ENCODE data around the gene ADGRF4. TPM values are rescaled to one million over a fixed set of nuclear protein-coding genes. Genes with fewer than 3 reads are reported as not detected.
"Not testable (repeated sequence)": the region's sequence is repeated elsewhere in the genome, so short reads cannot be mapped to it uniquely, and the experiment has no call there.

ADGRF4 gene
- total RNA-seq, 1 donor from 2014 or later, result not detected

GRCh38 chr6:47737406-47737805 is 39.0 kb downstream of the ADGRF4 start:
- Histone ChIP-seq H3K4me1 (no peaks in the 10 kb centered on the region), H3K27ac (no peak overlapping the region), H3K4me3 (no peak overlapping the region), H3K36me3 (no peaks in the 10 kb centered on the region), H3K9me3 (no peaks in the 10 kb centered on the region), H3K27me3 (no peaks in the 10 kb centered on the region)
- no peak for ATAC-seq
- TF ChIP-seq CTCF (IDR thresholded peaks at IDR 0.05), result no peak
- DNase-seq, result no peak
- intact Hi-C loops (cut with DNase I), result no loop called here

GRCh38 chr6:47740714-47741113 is 42.3 kb downstream of the ADGRF4 start:
- DNase-seq (no peak), ATAC-seq (no peak)
- TF ChIP-seq CTCF (IDR thresholded peaks at IDR 0.05), result no peak
- Histone ChIP-seq H3K27ac (no peak overlapping the region), H3K9me3 (no peaks in the 10 kb centered on the region), H3K4me3 (no peak overlapping the region), H3K4me1 (no peaks in the 10 kb centered on the region), H3K36me3 (no peaks in the 10 kb centered on the region), H3K27me3 (no peaks in the 10 kb centered on the region)
- intact Hi-C loops (cut with DNase I), result no loop called here

- Histone ChIP-seq H3K36me3 (no peaks in the 10 kb centered on the region), H3K27ac (no peak overlapping the region), H3K4me1 (no peaks in the 10 kb centered on the region), H3K9me3 (no peaks in the 10 kb centered on the region), H3K27me3 (no peaks in the 10 kb centered on the region), H3K4me3 (no peak overlapping the region)
- no peak for TF ChIP-seq CTCF (IDR thresholded peaks at IDR 0.05)
- ATAC-seq, result peak; percentile 26
- intact Hi-C loops (cut with DNase I), result no loop called here
- DNase-seq, result no peak
Observed at GRCh38 chr6:47741807-47742206, 43.4 kb downstream of the ADGRF4 start.

- no peaks in the 10 kb centered on the region for H3K27me3 ChIP-seq
- TF ChIP-seq CTCF (IDR thresholded peaks at IDR 0.05), result no peak
- intact Hi-C loops (cut with DNase I), result no loop called here
- no peak overlapping the region for H3K27ac ChIP-seq
- ATAC-seq, result no peak
- no peaks in the 10 kb centered on the region for H3K36me3 ChIP-seq
- no peaks in the 10 kb centered on the region for H3K9me3 ChIP-seq
- DNase-seq, result no peak
- H3K4me1 ChIP-seq, result no peaks in the 10 kb centered on the region
- no peak overlapping the region for H3K4me3 ChIP-seq
Observed at GRCh38 chr6:47743744-47744143, 45.4 kb downstream of the ADGRF4 start.

- H3K27ac ChIP-seq; H3K4me1 ChIP-seq; DNase-seq; intact Hi-C loops (cut with DNase I); ATAC-seq; H3K9me3 ChIP-seq; H3K27me3 ChIP-seq; H3K36me3 ChIP-seq; H3K4me3 ChIP-seq: not testable (repeated sequence)
Observed at GRCh38 chr6:47745269-47745668, 46.9 kb downstream of the ADGRF4 start.

- no peak overlapping the region for H3K27ac ChIP-seq
- H3K36me3 ChIP-seq, result no peaks in the 10 kb centered on the region
- H3K27me3 ChIP-seq, result no peaks in the 10 kb centered on the region
- ATAC-seq (no peak), DNase-seq (no peak)
- TF ChIP-seq CTCF (IDR thresholded peaks at IDR 0.05), result no peak
- H3K9me3 ChIP-seq, result no peaks in the 10 kb centered on the region
- no peaks in the 10 kb centered on the region for H3K4me1 ChIP-seq
- H3K4me3 ChIP-seq, result no peak overlapping the region
- intact Hi-C loops (cut with DNase I), result no loop called here
Observed at GRCh38 chr6:47749757-47750156, 51.4 kb downstream of the ADGRF4 start.
